ENCODE data around the gene MMP15. TPM values are rescaled to one million over a fixed set of nuclear protein-coding genes. Genes with fewer than 3 reads are reported as not detected.
"Not testable (repeated sequence)": the region's sequence is repeated elsewhere in the genome, so short reads cannot be mapped to it uniquely, and the experiment has no call there.

The MMP15 gene
- total RNA-seq: 62.2 TPM
- long read RNA-seq, full-length matches to known transcripts: 7 of 46 reads
- long read RNA-seq, partial matches to known transcripts: 38 of 46 reads
- long read RNA-seq, other reads (novel, unspliced or antisense): 1 of 46 reads

DNA sequence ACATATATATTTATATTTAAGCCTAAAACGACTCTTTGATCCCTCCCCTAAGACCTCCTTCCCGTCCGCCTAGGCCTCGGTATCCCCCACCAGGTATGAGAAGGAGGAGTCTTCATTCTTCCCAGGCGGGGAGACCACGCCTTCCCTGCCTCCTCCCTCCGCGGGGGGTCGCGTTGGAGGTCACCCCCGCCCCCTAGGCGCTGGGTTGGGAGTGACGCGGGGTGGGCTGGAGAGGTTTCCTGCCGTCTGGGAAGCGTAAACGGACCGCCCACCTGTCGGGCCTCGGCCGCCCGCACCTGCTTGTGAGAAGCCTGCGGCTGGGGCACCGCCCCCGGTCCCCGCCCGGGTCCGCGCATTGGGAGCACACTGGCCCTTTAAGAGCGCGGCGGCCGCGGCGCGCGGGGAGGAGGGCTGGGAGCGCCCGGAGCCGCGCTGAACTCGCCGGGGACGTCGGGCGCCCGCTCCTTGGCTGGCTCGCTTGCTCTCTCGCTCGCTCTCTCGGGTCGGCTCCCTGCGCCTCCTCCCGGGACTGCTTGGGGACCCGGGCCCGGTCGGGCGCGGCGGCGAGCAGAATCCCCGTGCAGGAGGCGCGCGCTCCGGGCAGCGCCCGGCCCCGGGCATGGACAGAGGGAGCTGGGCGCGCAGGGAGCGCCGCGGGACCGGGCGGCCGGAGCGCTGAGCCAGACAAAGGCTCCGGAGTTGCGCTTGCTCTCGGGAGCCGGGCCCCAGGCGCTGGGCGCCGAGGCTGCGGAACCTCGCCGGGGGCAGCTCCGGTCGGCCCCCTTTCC, at the start of gene MMP15:
Gene MMP15, plus strand, starts transcription at position 404 of the 788 bp plus-strand sequence. CDS start 597 bp downstream, outside the sequence.
- DNase-seq (peak; percentile 89), ATAC-seq (peak; percentile 68)
- intact Hi-C loops (cut with micrococcal nuclease): loop anchor here (2.0 kb wide), 1 partner anchor 95 kb away; no protein-coding TSS in a partner anchor

DNA sequence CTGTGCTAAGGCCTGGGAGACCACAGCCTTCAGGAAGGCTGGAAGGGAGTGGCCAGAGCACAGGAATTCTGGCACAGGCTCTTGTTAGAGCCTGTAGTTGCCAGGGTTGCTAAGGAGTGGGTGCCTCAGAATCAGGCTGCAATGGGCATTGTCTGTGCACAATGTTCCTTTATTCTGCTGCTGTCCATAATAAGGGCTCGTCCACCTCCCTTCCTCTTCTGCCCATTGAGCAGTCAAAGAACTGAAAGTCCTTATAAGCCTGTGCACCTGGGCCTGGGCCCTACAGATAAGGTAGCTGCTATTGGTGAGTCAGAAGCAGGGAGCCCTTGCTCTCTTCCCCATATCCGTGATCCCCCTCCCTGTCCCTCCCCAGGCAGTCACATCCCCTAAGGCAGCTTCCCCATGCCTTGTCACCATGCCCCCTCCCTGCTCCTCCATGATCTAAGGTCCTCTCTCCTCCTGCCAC, 49.2 kb upstream of the MMP15 start:
- peak; percentile 94 for ATAC-seq
- intact Hi-C loops (cut with micrococcal nuclease): no loop called here
- DNase-seq: peak; percentile 44

DNA sequence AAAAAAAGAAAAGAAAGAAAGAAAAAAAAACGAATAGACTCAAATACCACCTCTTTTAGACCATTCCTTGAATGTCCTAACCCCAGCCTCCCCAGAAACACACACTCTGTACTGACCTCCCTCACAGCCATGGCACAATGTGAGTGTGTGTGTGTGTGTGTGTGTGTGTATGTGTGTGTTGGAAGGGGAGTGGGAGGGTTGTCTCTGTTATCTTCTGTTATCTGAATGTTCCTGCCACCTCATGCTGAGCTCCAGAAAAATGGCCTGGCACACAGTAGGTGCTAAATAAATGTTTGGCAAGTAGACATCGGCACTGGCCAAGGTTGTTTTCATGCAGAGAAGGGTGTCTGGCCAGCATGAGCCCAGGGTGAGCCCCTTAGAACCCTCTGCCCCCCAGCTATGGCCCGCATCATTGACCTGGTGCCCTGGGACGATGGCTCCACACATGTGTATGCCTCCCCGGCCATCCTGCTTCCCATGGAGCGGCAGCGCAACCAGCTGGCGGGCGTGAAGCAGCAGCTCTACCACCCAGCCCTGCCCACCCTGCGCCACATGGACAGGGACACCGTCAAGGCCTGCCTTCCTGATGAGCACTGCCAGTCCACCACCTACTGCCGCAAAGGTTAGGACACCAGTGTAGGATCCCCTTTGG, 48.0 kb upstream of the MMP15 start:
- no peak for DNase-seq
- intact Hi-C loops (cut with micrococcal nuclease): no loop called here
- peak; percentile 35 for ATAC-seq

DNA sequence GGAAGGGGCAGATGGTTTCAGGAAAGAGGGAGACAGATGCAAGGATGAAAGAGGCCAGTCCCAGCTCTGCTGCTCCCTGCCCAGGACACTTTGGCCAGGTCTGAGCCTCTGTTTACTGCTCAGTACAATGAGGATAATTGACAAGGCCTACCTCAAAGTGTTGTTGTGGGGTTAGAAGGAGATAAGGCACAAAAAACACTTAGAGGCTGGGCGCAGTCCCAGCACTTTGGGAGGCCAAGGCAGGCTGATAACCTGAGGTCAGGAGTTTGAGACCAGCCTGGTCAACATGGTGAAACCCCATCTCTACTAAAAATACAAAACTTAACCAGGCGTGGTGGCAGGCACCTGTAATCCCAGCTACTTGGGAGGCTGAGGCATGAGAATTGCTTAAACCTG, 47.5 kb upstream of the MMP15 start:
- DNase-seq; intact Hi-C loops (cut with micrococcal nuclease); ATAC-seq: not testable (repeated sequence)

DNA sequence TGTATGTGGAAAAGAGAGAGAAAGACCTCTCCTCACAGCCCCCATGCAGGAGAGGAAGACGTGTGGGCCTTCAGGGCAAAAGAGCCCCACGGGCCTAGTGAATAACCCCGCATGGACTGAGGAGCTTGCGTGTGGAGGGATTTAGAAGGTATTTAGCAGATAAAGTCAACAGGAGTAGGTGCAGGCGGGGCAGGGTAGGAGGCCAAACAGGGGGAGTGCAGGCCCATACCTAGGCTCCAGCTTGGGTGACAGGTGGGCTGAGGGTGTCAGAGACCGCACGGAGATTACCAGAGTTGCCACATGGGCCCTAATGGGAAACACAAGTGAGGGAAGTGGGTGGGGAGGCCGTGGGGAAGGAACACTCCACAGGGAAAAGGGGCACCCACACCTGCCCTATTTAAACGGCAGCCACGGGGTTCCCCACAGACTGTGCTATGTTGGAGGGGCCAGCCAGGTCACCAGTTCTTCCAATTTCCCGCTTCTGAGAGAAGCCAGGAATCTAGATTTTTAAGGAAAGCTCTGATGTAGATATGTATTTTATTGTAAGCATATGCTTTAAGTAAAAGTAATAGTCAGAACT, 46.5 kb upstream of the MMP15 start:
- no peak for DNase-seq
- ATAC-seq: no peak
- intact Hi-C loops (cut with micrococcal nuclease): no loop called here

DNA sequence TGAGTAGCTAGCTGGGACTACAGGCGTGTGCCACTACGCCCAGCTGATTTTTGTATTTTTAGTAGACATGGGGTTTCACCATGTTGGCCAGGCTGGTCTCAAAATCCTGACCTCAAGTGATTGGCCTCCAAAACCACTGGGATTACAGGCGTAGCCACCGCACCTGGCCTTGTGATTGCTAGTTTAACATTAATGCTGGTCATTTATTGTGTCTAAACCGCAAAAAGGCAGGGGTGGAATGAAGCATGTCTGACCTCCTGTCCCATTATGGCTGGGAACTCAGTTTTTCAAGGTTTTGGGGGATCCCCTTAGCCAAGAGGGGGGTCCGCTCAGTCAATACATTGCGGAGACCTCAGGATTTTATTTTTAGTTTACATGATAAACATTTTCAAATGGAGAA, 43.9 kb upstream of the MMP15 start:
- DNase-seq (no peak), ATAC-seq (no peak)
- intact Hi-C loops (cut with micrococcal nuclease): no loop called here

DNA sequence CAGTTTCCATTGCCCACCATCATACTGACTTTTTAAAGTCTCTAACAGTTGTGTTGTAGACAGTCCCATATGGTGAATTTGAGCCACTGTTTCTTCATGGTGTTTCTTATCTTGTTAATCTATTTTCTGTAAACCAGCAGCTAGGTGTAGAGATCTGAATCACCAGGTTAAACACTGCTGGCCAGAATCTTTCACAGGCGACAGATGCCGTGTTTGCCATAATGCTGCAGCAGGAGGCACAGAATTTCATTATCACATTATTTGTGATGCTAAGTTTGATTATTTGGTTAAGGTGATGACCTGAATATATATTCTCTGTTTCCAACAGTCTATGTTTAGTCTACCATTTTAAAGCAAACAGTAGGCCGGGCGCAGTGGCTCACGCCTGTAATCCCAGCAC, 43.2 kb upstream of the MMP15 start:
- intact Hi-C loops (cut with micrococcal nuclease): no loop called here
- DNase-seq (no peak), ATAC-seq (no peak)

DNA sequence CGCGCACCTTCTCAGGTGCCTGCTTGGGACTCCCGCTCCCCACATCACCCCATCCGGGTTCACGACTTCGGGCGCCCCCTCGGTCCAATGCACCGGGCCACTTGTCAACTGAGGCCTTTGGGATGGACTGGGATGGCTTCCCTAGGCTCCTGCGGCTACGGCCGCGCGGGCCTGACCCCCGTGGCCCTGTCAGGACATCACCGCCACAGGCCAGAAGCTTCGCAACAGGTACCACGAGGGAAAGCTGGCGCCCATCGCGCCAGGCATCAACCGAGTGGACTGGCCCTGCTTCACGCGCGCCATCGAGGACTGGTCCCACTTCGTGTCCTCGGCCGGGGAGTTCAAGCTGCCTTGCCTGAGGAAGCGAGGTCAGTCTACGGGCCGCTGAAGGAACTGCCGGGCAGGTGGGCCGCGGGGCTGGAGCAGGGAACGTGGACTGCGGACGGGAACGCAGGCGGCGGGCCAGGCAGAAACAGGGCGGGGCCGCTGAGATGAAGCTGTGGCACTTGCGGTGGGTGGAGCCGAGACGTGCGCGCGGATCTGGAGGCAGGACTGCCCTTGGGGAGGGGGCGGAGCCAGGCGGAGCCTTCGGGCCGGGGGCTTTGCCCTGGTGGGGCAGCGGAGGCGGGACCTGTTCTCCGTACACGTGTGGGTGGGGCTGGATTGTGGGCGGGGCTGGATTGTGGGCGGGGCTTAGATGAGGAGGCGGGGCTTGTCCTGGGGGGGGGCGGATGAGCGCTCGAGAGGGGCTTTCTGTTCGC, 40.9 kb upstream of the MMP15 start:
- DNase-seq (peak; percentile 90), ATAC-seq (peak; percentile 90)
- intact Hi-C loops (cut with micrococcal nuclease): no loop called here

DNA sequence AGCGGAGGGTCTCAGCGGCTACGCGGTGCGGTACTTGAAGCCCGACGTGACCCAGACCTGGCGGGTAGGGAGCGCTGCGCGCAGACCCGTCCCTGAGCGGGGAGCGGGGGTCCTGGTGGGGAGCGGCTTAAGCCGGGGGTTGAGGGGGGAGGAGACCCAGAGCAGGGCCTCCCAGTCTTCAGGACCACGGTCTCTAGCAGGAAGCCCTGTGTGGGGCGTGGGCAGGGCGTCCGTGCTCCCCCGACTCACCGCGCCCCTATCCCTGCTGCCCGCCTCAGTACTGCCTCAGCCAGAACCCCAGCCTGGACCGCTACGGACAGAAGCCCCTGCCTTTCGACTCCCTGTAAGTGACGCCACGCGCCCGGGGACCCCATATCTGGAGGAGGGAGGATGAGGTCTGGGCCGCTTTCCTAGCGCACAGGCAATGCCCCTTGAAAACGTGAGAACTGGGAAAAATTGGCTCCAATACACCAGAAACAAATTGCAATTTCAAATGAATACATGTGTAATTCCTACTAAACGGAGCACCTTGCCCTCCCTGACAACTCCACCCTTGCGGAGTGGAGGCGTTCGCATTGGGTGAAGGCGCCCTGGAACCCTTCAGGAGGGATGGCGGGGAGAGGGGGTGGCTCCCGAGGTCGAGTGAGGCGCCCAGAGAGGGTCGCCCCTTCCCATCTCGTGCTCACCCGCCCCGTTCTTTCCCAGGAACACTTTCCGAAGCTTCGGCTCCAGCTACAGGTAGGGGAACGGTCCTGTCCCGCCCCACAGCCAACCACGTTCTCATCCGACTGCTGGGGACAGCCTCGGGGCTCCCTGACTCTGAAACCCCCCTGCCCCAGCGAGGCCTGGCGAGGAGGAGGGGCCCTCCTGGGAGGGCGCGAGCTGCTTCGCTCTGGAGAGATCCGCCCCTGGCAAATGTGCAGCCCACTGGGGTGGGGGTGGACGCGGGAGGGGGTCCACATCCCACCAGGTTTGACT, 40.1 kb upstream of the MMP15 start:
- ATAC-seq (peak; percentile 47), DNase-seq (no peak)
- intact Hi-C loops (cut with micrococcal nuclease): no loop called here

DNA sequence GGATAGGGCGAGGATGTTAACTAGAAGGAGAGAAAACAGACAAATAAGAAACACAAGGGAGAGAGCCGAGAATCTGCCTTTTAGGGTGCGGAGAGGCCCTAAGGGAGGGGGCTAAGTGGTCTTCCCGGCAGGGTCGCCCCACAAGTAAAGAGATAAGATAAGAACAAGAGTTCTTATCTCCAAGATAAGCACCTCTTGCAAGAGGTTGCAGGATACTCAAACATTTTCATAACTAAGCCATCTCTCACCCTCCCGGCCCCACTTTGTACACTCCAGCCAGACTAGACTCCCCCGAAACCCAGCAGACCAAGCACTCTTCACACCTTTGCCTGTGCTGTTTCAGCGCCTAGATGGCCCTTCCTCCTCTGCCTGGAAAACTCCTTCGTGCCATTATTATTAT, 39.4 kb upstream of the MMP15 start:
- intact Hi-C loops (cut with micrococcal nuclease): no loop called here
- ATAC-seq (no peak), DNase-seq (no peak)

DNA sequence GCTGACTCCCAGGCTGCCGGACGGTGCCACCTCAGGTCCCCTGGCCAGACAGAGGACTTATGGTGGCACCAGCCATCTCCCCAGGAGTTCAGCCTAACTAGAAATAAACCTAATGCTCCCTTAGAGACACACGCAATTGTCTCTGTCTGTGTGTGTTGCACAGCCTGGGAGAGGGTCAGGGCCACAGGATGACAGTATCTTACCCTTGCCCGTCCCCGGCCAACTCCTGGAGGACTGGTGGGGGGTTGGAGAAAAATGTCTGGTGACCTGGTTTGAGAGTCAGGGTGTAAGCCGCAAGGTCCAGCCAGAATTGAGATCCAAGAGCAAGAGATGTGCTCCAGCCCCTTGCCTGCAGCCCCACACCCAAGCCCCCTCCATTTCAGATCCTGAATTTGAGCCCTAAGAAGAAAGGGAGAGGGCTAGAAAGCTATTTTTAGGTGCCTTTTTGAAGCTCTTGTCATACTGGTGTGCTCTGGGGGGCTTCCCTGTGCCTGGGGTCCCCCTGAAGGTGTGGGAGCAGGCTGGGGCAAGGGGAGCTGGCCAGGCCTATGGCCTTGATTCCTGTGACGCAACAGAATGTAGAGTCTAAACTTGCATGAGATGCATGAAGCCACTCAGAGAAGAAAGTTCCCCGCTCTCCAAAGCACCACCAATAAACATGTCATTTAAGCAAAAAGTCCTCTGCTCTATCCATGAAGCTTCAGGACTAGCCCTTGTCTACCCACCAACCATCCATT, 37.9 kb upstream of the MMP15 start:
- ATAC-seq: no peak
- no peak for DNase-seq
- intact Hi-C loops (cut with micrococcal nuclease): no loop called here

DNA sequence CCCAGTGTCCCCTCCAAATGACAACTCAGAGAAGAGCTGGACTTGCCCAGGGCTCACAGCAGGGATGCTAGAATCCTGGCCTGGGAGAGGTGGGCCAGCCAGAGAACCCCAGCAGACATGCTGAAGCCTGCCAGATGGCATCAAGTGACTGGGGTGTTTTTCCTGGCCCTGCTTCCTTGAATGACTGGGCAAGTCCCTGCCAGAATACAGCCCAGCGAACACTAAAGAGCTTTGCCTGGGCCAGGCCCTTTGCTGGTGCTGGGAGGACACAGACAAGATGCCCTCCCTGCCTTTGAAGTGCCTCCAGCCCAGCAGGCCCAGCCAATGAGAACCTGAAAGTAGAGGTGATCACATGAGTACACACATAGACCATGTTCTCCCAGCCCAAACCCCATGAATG, 36.6 kb upstream of the MMP15 start:
- DNase-seq: peak; percentile 63
- intact Hi-C loops (cut with micrococcal nuclease): no loop called here
- ATAC-seq: peak; percentile 78

DNA sequence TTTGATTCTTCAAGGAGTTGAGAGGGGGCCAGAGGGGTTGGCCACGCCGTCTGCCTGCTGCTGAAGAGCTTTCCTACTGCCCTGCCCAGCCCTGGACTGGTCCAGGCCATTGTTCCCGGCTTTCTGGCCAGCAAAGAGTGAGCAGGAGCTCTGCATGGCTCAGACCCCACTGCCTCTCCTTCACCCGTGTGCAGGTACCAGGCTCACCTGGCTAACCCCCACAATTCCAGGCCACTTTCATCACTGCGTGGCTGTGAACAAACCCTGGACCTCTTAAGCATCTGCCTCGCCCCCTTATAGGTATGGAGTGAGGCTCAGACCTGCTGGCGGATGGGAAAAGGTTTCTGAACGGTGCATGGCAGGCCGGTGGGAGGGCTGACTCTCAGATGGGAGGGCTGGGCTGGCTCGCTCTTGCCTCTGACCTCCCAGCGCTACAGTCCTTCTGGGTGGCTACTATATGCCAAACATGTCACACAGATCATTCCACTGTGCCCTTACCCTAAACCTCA, 33.9 kb upstream of the MMP15 start:
- no peak for DNase-seq
- intact Hi-C loops (cut with micrococcal nuclease): no loop called here
- no peak for ATAC-seq

DNA sequence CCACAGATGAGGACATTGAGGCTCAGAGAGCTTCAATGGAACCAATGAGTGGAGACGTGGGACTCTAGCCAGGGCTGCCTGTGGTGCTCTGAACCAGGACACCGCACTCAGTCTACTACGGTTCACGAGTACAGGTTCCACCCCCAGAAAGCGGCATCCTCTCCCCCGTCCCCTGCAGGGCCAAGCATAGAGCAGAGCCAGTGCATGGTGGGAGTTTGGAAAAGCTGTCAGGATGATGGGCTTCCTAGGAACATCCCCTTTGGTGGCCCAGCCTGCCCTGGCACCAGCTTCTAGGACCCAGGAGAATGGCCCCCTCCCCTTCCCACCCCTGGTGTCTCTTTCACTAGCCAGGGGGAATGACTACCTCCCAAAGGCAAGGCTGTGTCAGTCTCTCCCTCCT, 33.5 kb upstream of the MMP15 start:
- ATAC-seq (no peak), DNase-seq (no peak)
- intact Hi-C loops (cut with micrococcal nuclease): no loop called here

DNA sequence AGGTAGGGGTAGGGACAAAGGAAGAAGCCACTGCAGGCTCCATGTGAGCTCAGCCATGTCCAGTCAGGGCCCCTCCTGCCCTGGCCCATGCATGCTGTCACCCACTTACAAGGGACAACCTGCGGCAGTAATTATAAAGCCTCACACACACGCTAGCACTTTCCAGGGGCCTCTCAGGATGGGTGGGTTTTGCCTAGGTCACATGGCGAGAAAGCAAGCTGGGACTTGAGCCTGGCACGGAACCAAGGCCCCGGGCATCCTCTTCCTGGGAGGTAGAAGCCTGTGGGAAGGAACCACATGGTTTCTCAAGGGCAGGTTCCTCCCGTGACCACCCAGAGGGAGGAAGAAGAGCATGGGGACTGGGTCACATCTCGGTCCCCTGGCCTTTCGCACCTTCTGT, 32.1 kb upstream of the MMP15 start:
- intact Hi-C loops (cut with micrococcal nuclease): no loop called here

DNA sequence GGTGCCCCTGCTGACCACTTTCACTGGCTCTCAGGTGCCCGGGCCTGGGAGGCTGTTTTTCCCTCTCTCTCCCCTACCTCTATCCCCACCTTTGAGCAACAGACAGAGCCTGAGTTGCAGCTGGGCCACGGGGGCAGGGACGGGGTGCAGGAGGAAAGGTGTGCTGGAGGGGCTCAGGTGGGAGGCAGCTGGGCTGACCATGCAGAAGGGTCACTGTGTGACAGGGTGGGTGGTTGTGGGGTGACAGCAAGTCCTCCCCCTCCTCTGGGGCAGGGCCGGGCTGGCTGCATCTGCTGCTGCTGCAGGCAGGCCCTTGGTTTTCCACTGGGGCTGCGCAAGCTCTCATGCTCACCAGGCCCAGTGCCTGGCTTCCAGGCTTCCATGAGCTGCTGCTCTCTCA, 31.7 kb upstream of the MMP15 start:
- intact Hi-C loops (cut with micrococcal nuclease): no loop called here
- ATAC-seq (no peak), DNase-seq (no peak)

More for the DNA sequence above, 32.1 kb upstream of the MMP15 start:
- ATAC-seq: no peak
- no peak for DNase-seq

DNA sequence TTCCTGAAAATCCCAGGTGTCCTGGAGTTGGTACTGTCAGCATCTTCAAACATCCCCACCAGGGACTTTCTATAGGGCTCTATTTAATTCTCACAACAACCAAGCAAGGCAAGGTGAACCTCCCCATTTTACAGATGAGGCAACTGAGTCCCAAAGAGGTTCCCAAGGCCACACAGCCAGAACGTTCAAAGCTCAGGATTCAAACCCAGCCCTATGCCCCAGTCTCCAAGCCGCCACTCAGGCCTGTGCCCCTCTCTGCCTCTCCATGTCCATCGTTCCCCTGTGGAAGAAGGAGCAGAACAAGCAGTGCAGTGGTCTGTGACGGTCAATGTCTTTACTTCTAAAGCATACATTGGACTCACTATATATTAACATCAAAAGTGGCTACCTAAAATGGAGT, 31.2 kb upstream of the MMP15 start:
- ATAC-seq (no peak), DNase-seq (no peak)
- intact Hi-C loops (cut with micrococcal nuclease): no loop called here

Data from left ventricle myocardium superior (tissue), 1 donor.